DND-41 (cell line): ENCODE data around the gene AKR1B15.

ENCODE experiments used
- EZH2 ChIP-seq: IDR thresholded peaks from 3 replicates; pipeline ENCODE4 v1.6.1; 2012; ENCODE audit warnings: borderline replicate concordance, low read depth, mild to moderate bottlenecking, moderate library complexity, low read length, inconsistent platforms; ENCODE audit not compliant: severe bottlenecking
- TF ChIP-seq, protein P1 (sequence below): IDR thresholded peaks from 2 replicates; pipeline ENCODE4 v1.5.1; 2012; ENCODE audit warnings: borderline replicate concordance, low read length, moderate library complexity, mild to moderate bottlenecking; ENCODE audit not compliant: poor library complexity, severe bottlenecking; ENCODE audit errors: extremely low read depth

DNA sequence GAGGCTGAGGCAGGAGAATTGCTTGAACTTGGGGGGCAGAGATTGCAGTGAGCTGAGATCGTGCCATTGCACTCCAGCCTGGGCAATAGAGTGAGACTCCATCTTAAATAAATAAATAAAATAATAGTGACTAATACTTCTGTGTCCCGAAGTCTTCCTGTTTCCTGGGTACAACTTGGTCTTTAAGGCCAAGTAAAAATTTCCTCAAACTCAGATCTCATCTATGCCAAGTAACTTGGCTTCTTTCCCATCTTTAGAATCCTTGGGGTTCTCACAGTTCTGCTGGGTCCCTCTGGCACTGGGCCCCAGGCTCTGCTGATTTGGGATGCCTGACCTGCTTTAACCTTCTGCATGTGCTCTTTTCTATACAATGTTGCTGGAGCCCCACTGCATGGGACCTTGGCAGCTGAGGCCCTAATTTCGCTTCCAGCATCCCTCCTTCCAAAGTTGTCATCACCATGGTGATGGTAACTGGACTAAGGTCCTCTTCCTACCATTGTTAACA is 44.2 kb upstream of the AKR1B15 start:
- TF ChIP-seq, protein P1, sequence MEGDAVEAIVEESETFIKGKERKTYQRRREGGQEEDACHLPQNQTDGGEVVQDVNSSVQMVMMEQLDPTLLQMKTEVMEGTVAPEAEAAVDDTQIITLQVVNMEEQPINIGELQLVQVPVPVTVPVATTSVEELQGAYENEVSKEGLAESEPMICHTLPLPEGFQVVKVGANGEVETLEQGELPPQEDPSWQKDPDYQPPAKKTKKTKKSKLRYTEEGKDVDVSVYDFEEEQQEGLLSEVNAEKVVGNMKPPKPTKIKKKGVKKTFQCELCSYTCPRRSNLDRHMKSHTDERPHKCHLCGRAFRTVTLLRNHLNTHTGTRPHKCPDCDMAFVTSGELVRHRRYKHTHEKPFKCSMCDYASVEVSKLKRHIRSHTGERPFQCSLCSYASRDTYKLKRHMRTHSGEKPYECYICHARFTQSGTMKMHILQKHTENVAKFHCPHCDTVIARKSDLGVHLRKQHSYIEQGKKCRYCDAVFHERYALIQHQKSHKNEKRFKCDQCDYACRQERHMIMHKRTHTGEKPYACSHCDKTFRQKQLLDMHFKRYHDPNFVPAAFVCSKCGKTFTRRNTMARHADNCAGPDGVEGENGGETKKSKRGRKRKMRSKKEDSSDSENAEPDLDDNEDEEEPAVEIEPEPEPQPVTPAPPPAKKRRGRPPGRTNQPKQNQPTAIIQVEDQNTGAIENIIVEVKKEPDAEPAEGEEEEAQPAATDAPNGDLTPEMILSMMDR: no peak
- TF ChIP-seq EZH2: no peak
